Psoas muscle (tissue), 8 donors: ENCODE results near the gene PPP1CB. TPM values are rescaled to one million over a fixed set of nuclear protein-coding genes. Genes with fewer than 3 reads are reported as not detected.

Experiments
- ATAC-seq, 4 donors: fragments of 200-7000 bp; cut with Tn5 transposase; one replicate each; pipeline ENCODE4 v1.9.1; 2020; ENCODE audit warnings: moderate library complexity in 3 of 4, mild to moderate bottlenecking in 2 of 4
- DNase-seq, 2 donors: peaks; one replicate each; pipeline ENCODE4 v3.0.0-alpha.2; 2020
- H3K27ac ChIP-seq: fragments of 200-600 bp; one replicate; pipeline ENCODE4 v1.8.0; 2022
- H3K27me3 ChIP-seq, 3 donors: fragments of 200-600 bp in 1 of 3; one replicate each; pipeline versions ENCODE4 v1.6.1 to v1.8.0; 2013 to 2022; ENCODE audit warnings: low read length in 2 of 3, mild to moderate bottlenecking in 2 of 3, moderate library complexity in 1 of 3; ENCODE audit not compliant: insufficient read depth in 3 of 3
- H3K36me3 ChIP-seq, 2 donors: fragments of 200-600 bp in 1 of 2; one replicate each; pipeline versions ENCODE4 v1.6.1 to v1.8.0; 2013 to 2022; ENCODE audit warnings: low read depth in 1 of 2, mild to moderate bottlenecking in 1 of 2, moderate library complexity in 1 of 2; ENCODE audit not compliant: insufficient read depth in 1 of 2
- H3K4me1 ChIP-seq: fragments of 200-600 bp; one replicate; pipeline ENCODE4 v1.8.0; 2022
- H3K4me3 ChIP-seq: fragments of 200-600 bp; one replicate; pipeline ENCODE4 v1.8.0; 2022; ENCODE audit warnings: mild to moderate bottlenecking
- H3K9me3 ChIP-seq: fragments of 200-600 bp; one replicate; pipeline ENCODE4 v1.8.0; 2022
- WGBS, 3 donors: extraction: QIAGEN DNeasy Blood & Tissue Kit; methylation state at CpG; one replicate each; pipeline versions ENCODE4 v1.1.6 to v1.1.7; 2013; 5-methylcytosine and 5-hydroxymethylcytosine counted together
- intact Hi-C, 2 donors: fragments of 100-400 bp; cut with DNase I; formaldehyde crosslinking; loops; one replicate each; pipeline versions ENCODE4 v1.11.0 to v1.14.2; 2022
- polyA plus RNA-seq, 3 donors: library from polyadenylated mRNA; stranded (reverse); fragments of 200-250 nt; gene quantifications; one replicate each; pipeline ENCODE4 v1.2.3, GENCODE V29; 2013
- total RNA-seq, 4 donors: library from RNA; stranded (reverse); fragmentation: NEBNext Ultra II Directional in 2 of 4; extraction: Animal tissue kit (Norgen Biotek cat#: 25700) in 2 of 4; gene quantifications; one replicate each; pipeline versions ENCODE4 v1.2.1 to v1.2.4, GENCODE V29; 2021 to 2023
- TF ChIP-seq, protein P1 (sequence below): fragments of 200-600 bp; IDR thresholded peaks from one replicate; pipeline ENCODE4 v1.8.0; 2022; ENCODE audit warnings: antibody characterized with exemption
- donor health status: healthy with polysubstance abuse.
- donor health status: DM: no; HTN: no; CAD: no; lungs with moderate emphysema.
- donor health status: Bipolar disorder and iron deficiency.
- donor health status: healthy.
- donor health status: DM: yes; HTN: yes; CAD: no.
- donor health status: DM: no; HTN: no; CAD: no.
- donor health status: DM: no; HTN: no; CAD: no.
- donor health status: DM: yes; HTN: yes; CAD: no.

The PPP1CB gene
- total and polyA plus RNA-seq, 7 donors: 191 to 628 (median 448) TPM

DNA sequence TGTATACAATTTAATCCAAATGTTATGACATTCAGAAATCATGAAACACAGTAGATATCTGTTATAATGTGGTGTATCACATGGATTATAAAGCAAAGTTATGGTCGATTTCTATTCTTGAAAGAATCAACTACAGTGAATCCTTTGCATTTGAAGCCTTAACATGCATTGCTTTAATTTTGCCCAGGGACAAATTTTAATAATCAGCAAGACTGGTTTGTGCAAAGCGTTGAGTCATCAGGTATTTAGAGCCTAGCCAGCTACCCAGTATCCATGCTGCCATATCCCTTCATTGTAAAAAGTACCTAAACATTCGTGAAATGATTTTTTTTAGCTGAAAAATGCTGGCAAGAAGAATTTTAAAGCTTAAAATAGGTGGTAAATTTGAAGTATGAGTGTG lies 50.1 kb downstream of the PPP1CB start:
- DNase-seq: no peak
- H3K9me3 ChIP-seq: peaks cover 4% of the 10 kb centered on the region
- TF ChIP-seq, protein P1, sequence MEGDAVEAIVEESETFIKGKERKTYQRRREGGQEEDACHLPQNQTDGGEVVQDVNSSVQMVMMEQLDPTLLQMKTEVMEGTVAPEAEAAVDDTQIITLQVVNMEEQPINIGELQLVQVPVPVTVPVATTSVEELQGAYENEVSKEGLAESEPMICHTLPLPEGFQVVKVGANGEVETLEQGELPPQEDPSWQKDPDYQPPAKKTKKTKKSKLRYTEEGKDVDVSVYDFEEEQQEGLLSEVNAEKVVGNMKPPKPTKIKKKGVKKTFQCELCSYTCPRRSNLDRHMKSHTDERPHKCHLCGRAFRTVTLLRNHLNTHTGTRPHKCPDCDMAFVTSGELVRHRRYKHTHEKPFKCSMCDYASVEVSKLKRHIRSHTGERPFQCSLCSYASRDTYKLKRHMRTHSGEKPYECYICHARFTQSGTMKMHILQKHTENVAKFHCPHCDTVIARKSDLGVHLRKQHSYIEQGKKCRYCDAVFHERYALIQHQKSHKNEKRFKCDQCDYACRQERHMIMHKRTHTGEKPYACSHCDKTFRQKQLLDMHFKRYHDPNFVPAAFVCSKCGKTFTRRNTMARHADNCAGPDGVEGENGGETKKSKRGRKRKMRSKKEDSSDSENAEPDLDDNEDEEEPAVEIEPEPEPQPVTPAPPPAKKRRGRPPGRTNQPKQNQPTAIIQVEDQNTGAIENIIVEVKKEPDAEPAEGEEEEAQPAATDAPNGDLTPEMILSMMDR: no peak
- peak; percentile 56 to 73 (median 66) for ATAC-seq
- H3K27ac ChIP-seq: no peak overlapping the region
- H3K4me3 ChIP-seq: no peak overlapping the region
- intact Hi-C loops: no loop called here
- H3K36me3 ChIP-seq: peaks cover 6 to 61% of the 10 kb centered on the region in 2 donors
- no peaks in the 10 kb centered on the region for H3K27me3 ChIP-seq
- whole genome bisulfite sequencing, 3 donors: 76 to 83% (median 76%) methylated on average over 3 of the region's 3 CpGs
- peaks cover 15% of the 10 kb centered on the region for H3K4me1 ChIP-seq

DNA sequence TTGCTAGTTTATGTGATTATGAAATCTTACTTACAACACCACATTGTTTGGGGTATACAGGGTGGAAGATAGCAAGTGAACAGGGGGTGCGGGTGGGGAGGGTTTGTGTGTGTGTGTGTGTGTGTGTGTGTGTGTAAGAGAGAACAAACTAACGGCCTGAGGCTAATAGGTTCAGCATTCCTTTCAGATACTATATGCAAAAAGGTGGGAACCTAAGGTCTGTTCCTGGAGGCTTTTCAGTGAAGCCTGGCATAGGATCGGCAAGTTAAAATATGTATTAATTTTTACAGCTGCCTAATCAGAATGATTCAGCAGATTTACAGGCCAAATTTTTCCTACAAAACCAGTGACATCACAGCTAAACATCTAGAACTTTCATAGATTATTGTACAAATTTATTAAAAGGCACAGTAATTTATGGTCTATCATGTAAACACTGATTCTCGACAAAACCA lies 51.4 kb downstream of the PPP1CB start:
- Histone ChIP-seq H3K27me3 (no peaks in the 10 kb centered on the region), H3K4me3 (no peak overlapping the region), H3K36me3 (peaks cover 3 to 59% of the 10 kb centered on the region in 2 donors), H3K9me3 (no peaks in the 10 kb centered on the region), H3K4me1 (peaks cover 15% of the 10 kb centered on the region), H3K27ac (peak overlapping the region; percentile 36)
- 64 to 76% (median 75%) methylated on average over 4 of the region's 4 CpGs for WGBS, 3 donors
- ATAC-seq (peak in 1 of 4 donors; percentile 30), DNase-seq (no peak)
- TF ChIP-seq, protein P1: no peak
- intact Hi-C loops: no loop called here

DNA sequence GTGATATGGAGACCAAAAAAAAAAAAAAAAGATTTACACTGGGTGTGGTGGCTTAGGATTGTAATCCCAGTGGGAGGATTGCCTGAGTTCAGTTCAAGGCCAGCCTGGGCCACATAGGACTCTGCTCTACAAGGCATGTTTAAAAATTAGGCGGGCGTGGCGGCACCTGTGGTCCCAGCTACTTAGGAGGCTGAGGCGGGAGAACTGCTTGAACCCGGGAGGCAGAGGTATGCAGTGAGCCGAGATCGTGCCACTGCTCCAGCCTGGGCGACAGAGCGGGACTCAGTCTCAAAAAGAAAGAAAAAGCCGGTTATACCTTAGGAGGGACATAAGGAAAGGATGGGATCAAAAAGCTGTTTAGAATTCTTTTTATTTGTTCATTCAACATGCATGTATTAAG lies 58.3 kb downstream of the PPP1CB start:
- H3K4me1 ChIP-seq: peaks cover 7% of the 10 kb centered on the region

DNA sequence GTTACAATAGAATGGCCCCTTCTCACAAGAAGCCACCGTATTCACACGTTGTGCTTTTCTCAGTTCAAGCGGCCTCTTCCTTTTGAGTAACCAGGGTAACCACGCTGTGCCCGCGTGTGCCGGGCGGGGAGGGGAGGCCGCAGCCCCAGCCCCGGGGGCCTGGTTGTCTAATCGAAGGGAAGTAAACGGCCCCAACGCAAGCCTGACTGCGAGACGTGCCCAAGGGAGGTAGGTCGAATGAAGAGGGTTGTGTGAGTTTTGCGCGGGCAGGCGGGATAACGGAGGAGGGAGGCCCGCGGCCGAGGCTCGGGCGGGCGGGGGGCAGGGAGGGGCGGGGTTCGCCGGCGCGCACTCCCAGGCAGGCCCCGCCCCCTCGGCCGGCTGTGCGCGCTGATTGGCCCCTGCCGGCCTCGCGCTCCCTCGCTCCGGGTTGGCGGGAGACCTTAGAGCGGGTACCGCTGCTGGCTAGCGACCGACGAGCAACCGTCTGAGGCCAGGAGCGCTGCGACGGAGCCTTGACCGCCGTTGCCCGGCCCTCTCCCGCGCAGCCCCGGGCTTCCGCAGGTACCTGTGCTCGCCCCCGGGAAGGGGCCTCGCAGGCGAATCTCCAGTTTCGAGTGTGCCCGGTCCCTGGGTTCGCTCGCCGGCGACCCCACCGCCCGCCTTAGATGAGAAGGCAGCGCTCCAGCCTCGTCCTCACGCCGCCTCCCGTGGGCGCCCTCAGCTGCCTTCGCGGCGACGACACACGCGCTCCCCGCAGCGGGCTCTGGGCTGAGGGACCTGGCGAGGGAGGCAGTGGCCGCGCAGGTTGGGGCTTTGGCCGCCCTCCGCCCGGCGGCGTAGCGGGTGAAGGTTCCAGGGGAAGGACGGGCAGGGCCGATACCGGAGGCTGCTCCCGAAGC lies 59.0 kb downstream of the PPP1CB start, which contains the start of gene SPDYA:
Gene SPDYA (plus strand): TSS at position 451 of the 902 bp plus-strand sequence. CDS start 5,181 bp downstream, outside the sequence.
- ATAC-seq: peak; percentile 87 to 92 (median 88)
- Histone ChIP-seq H3K27ac (no peak within 1 kb of the TSS), H3K27me3 (no peaks in the 10 kb centered on the region), H3K9me3 (no peaks in the 10 kb centered on the region), H3K36me3 (peaks cover 0 to 8% of the 10 kb centered on the region in 2 donors), H3K4me1 (peaks cover 7% of the 10 kb centered on the region), H3K4me3 (peak within 1 kb of the TSS; percentile 72)
- WGBS, 3 donors: 1 to 4% (median 3%) methylated on average over 66 to 97 of the region's 97 CpGs
- peak; percentile 76 to 85 for DNase-seq
- intact Hi-C loops: no loop called here
- TF ChIP-seq, protein P1: peak; percentile 3

More for the DNA sequence above, 58.3 kb downstream of the PPP1CB start:
- TF ChIP-seq, protein P1: no peak
- WGBS, 3 donors: 69 to 76% (median 74%) methylated on average over 10 of the region's 10 CpGs
- Histone ChIP-seq H3K36me3 (peaks cover 0 to 15% of the 10 kb centered on the region in 2 donors), H3K4me3 (peak overlapping the region; percentile 72), H3K27me3 (no peaks in the 10 kb centered on the region), H3K9me3 (no peaks in the 10 kb centered on the region), H3K27ac (no peak overlapping the region)
- ATAC-seq (peak in 3 of 4 donors; percentile 8 to 15 (median 11)), DNase-seq (no peak)
- intact Hi-C loops: no loop called here
